HepG2 (cell line): Measurements from ENCODE around the gene CCDC116. TPM values are rescaled to one million over a fixed set of nuclear protein-coding genes. Genes with fewer than 3 reads are reported as not detected.

ENCODE experiments used
- FOXP4 ChIP-seq: sonication (generic); formaldehyde crosslinking; IDR thresholded peaks from 2 replicates; pipeline ENCODE4 v1.4.0; 2020; ENCODE audit warnings: missing genetic modification reagents
- GATA4 ChIP-seq: sonication (generic); IDR thresholded peaks from 2 replicates; pipeline ENCODE4 v1.6.1; 2016; ENCODE audit warnings: antibody characterized with exemption, low read depth, borderline replicate concordance
- KDM3A ChIP-seq: IDR thresholded peaks from 2 replicates; pipeline ENCODE4 v1.6.1; 2018; ENCODE audit warnings: low read depth, missing compliant biosample characterization
- KMT2B ChIP-seq: IDR thresholded peaks from 2 replicates; pipeline ENCODE4 v1.6.1; 2016; ENCODE audit warnings: missing genetic modification reagents, missing compliant biosample characterization
- MAFF ChIP-seq: IDR thresholded peaks from 2 replicates; pipeline ENCODE4 v1.6.1; 2011; ENCODE audit warnings: low read depth, low read length, improper control_type of control experiment
- NFE2L2 ChIP-seq: fragments of 150-350 bp; IDR thresholded peaks from 2 replicates; pipeline ENCODE4 v1.6.1; 2014; ENCODE audit warnings: low read length
- NFKB2 ChIP-seq: sonication (generic); formaldehyde crosslinking; IDR thresholded peaks from 2 replicates; pipeline ENCODE4 v1.4.0; 2020; ENCODE audit warnings: missing genetic modification reagents, borderline replicate concordance
- RERE ChIP-seq: IDR thresholded peaks from 2 replicates; pipeline ENCODE4 v1.6.1; 2016; ENCODE audit warnings: low read depth, missing genetic modification reagents, missing compliant biosample characterization
- TOE1 ChIP-seq: sonication (generic); formaldehyde crosslinking; IDR thresholded peaks from 2 replicates; pipeline ENCODE4 v1.4.0; 2020; ENCODE audit warnings: mild to moderate bottlenecking, missing genetic modification reagents
- ZNF121 ChIP-seq: sonication (generic); formaldehyde crosslinking; IDR thresholded peaks from 2 replicates; pipeline ENCODE4 v1.5.0; 2020; ENCODE audit warnings: mild to moderate bottlenecking, missing genetic modification reagents
- ZNF18 ChIP-seq: sonication (generic); formaldehyde crosslinking; IDR thresholded peaks from 2 replicates; pipeline ENCODE4 v1.8.0; 2022; ENCODE audit warnings: mild to moderate bottlenecking, missing genetic modification reagents; ENCODE audit not compliant: insufficient replicate concordance
- ZNF30 ChIP-seq: sonication (generic); formaldehyde crosslinking; IDR thresholded peaks from 2 replicates; pipeline ENCODE4 v1.5.0; 2020; ENCODE audit warnings: mild to moderate bottlenecking, missing genetic modification reagents
- ZNF557 ChIP-seq: sonication (generic); formaldehyde crosslinking; IDR thresholded peaks from 2 replicates; pipeline ENCODE4 v1.4.0; 2020; ENCODE audit warnings: missing genetic modification reagents
- ZNF558 ChIP-seq: sonication (generic); formaldehyde crosslinking; IDR thresholded peaks from 2 replicates; pipeline ENCODE4 v1.9.0; 2022; ENCODE audit warnings: mild to moderate bottlenecking, missing genetic modification reagents, borderline replicate concordance
- ZNF772 ChIP-seq: sonication (generic); formaldehyde crosslinking; IDR thresholded peaks from 2 replicates; pipeline ENCODE4 v1.5.0; 2020; ENCODE audit warnings: mild to moderate bottlenecking, missing genetic modification reagents
- polyA plus RNA-seq, 8 experiments: library from polyadenylated mRNA; depleted of rRNA in 3 of 8; stranded (reverse) in 7 of 8; unstranded in 1 of 8; fragments of >200 nt; fragmentation: Illumina TruSeq in 4 of 8; extraction: Trizol in 4 of 8; gene quantifications; 2 replicates each; pipeline versions ENCODE4 v1.2.1 to v1.2.3, GENCODE V29; 2011 to 2016; ENCODE audit warnings: low read depth in 4 of 8, missing spikeins in 1 of 8, mixed read lengths in 1 of 8; ENCODE audit not compliant: insufficient read depth in 1 of 8
- total RNA-seq, 5 experiments: library from RNA; depleted of rRNA; stranded (reverse); fragments of >200 nt; fragmentation: Illumina TruSeq; extraction: Trizol; gene quantifications; 2 replicates each; pipeline ENCODE4 v1.2.3, GENCODE V29; 2016; ENCODE audit warnings: low read depth in 1 of 5
- TF ChIP-seq, protein P1 (sequence below): sonication (generic); formaldehyde crosslinking; IDR thresholded peaks from 2 replicates; pipeline ENCODE4 v1.4.0; 2020; ENCODE audit warnings: mild to moderate bottlenecking, missing genetic modification reagents
- TF ChIP-seq, protein P2 (sequence below): IDR thresholded peaks from 2 replicates; pipeline ENCODE4 v1.6.1; 2016; ENCODE audit warnings: missing compliant biosample characterization, missing genetic modification reagents, borderline replicate concordance

CCDC116 gene
- total and polyA plus RNA-seq, 2 of the 13 experiments (the other 11 are each of a cell fraction or from before 2014, with no cell fraction given), result 0.15 to 0.33 TPM

GRCh38 chr22:21652010-21652546 is 19.5 kb downstream of the CCDC116 start (continued):
- TF ChIP-seq ZNF18 (no peak), NFE2L2 (no peak), MAFF (no peak), ZNF772 (CRISPR knock-in tag) (no peak), KMT2B (CRISPR knock-in tag) (peak; percentile 55), TOE1 (CRISPR knock-in tag) (no peak), ZNF558 (CRISPR knock-in tag) (no peak), ZNF557 (CRISPR knock-in tag) (no peak), ZNF30 (CRISPR knock-in tag) (0 out of 2 replicates have a peak, but pooled peaks have one; percentile 52), GATA4 (no peak), RERE (CRISPR knock-in tag) (no peak), FOXP4 (CRISPR knock-in tag) (no peak), ZNF121 (no peak), KDM3A (CRISPR knock-in tag) (no peak; the same call in 1 of the 2 replicates), NFKB2 (no peak; the same call in 1 of the 2 replicates)
- TF ChIP-seq, protein P1, sequence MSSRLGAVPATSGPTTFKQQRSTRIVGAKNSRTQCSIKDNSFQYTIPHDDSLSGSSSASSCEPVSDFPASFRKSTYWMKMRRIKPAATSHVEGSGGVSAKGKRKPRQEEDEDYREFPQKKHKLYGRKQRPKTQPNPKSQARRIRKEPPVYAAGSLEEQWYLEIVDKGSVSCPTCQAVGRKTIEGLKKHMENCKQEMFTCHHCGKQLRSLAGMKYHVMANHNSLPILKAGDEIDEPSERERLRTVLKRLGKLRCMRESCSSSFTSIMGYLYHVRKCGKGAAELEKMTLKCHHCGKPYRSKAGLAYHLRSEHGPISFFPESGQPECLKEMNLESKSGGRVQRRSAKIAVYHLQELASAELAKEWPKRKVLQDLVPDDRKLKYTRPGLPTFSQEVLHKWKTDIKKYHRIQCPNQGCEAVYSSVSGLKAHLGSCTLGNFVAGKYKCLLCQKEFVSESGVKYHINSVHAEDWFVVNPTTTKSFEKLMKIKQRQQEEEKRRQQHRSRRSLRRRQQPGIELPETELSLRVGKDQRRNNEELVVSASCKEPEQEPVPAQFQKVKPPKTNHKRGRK (CRISPR knock-in tag), result no peak
- TF ChIP-seq, protein P2, sequence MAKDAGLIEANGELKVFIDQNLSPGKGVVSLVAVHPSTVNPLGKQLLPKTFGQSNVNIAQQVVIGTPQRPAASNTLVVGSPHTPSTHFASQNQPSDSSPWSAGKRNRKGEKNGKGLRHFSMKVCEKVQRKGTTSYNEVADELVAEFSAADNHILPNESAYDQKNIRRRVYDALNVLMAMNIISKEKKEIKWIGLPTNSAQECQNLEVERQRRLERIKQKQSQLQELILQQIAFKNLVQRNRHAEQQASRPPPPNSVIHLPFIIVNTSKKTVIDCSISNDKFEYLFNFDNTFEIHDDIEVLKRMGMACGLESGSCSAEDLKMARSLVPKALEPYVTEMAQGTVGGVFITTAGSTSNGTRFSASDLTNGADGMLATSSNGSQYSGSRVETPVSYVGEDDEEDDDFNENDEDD, result peak; percentile 78; the same call in 1 of the 2 replicates
